Skin of body (tissue), 1 donor: ENCODE results near the gene SLAMF9. TPM values are rescaled to one million over a fixed set of nuclear protein-coding genes. Genes with fewer than 3 reads are reported as not detected.

Source experiments
- total RNA-seq: library from RNA; depleted of rRNA; stranded (reverse); fragments of >200 nt; gene quantifications from one replicate; pipeline ENCODE4 v1.2.3, GENCODE V29; 2014

Gene SLAMF9
- total RNA-seq, 1 donor from 2014 or later, result not detected

Other genes starting within 250 kb of the SLAMF9 start
- not detected for gene CRP, start 239.6 kb downstream of the SLAMF9 start, total RNA-seq
- gene DUSP23, start 173.3 kb downstream of the SLAMF9 start, total RNA-seq, result 11.1 TPM
- gene FCRL6, start 151.9 kb downstream of the SLAMF9 start, total RNA-seq, result 0.49 TPM
- 0.20 TPM for gene SLAMF8, start 127.4 kb downstream of the SLAMF9 start, total RNA-seq
- 8.2 TPM for gene VSIG8, start 91.6 kb downstream of the SLAMF9 start, total RNA-seq
- gene CFAP45, start 54.1 kb downstream of the SLAMF9 start, total RNA-seq, result 0.59 TPM
- 145 TPM for gene TAGLN2, start 28.7 kb downstream of the SLAMF9 start, total RNA-seq
- gene IGSF9, start 8.6 kb downstream of the SLAMF9 start, total RNA-seq, result 8.4 TPM
- 3.5 TPM for gene PIGM, start 77.8 kb upstream of the SLAMF9 start, total RNA-seq
- under 0.01 TPM for gene KCNJ10, start 115.9 kb upstream of the SLAMF9 start, total RNA-seq
- not detected for gene KCNJ9, start 127.3 kb upstream of the SLAMF9 start, total RNA-seq
- gene IGSF8, start 144.4 kb upstream of the SLAMF9 start, total RNA-seq, result 11.9 TPM
- gene ATP1A2, start 161.5 kb upstream of the SLAMF9 start, total RNA-seq, result 20.7 TPM
- not detected for gene ATP1A4, start 197.4 kb upstream of the SLAMF9 start, total RNA-seq
- gene CASQ1, start 236.3 kb upstream of the SLAMF9 start, total RNA-seq, result 109 TPM